HEK293 (cell line): ENCODE results near the gene SAP30L.

Experiments
- BCL11A ChIP-seq: fragments of 450-650 bp; formaldehyde crosslinking; IDR thresholded peaks from 2 replicates; pipeline ENCODE4 v1.5.1; 2016; ENCODE audit warnings: low read depth, missing biosample characterization, missing genetic modification characterization
- ZBTB11 ChIP-seq: fragments of 450-650 bp; formaldehyde crosslinking; conservative IDR thresholded peaks from 2 replicates; pipeline ENCODE4 v1.5.1; 2016; ENCODE audit warnings: low read depth, missing biosample characterization, missing genetic modification characterization
- ZBTB7A ChIP-seq: fragments of 450-650 bp; formaldehyde crosslinking; IDR thresholded peaks from 2 replicates; pipeline ENCODE4 v1.5.1; 2016; ENCODE audit warnings: low read depth, missing biosample characterization, missing genetic modification characterization
- ZEB2 ChIP-seq: fragments of 450-650 bp; formaldehyde crosslinking; IDR thresholded peaks from 2 replicates; pipeline ENCODE4 v1.5.1; 2016; ENCODE audit warnings: missing biosample characterization, missing genetic modification characterization
- ZNF24 ChIP-seq: fragments of 450-650 bp; formaldehyde crosslinking; IDR thresholded peaks from 2 replicates; pipeline ENCODE4 v1.5.1; 2016; ENCODE audit warnings: missing biosample characterization, missing genetic modification characterization
- ZNF350 ChIP-seq: fragments of 450-650 bp; formaldehyde crosslinking; IDR thresholded peaks from 2 replicates; pipeline ENCODE4 v1.5.0; 2017; ENCODE audit warnings: missing biosample characterization, mild to moderate bottlenecking, missing genetic modification characterization
- ZNF544 ChIP-seq: fragments of 450-650 bp; formaldehyde crosslinking; IDR thresholded peaks from 2 replicates; pipeline ENCODE4 v1.5.0; 2017; ENCODE audit warnings: missing biosample characterization, missing genetic modification characterization
- ZNF670 ChIP-seq: fragments of 450-650 bp; formaldehyde crosslinking; IDR thresholded peaks from 2 replicates; pipeline ENCODE4 v1.5.1; 2016; ENCODE audit warnings: missing biosample characterization, missing genetic modification characterization, low read depth
- ZSCAN30 ChIP-seq: fragments of 450-650 bp; IDR thresholded peaks from 2 replicates; pipeline ENCODE4 v1.5.1; 2018; ENCODE audit warnings: missing biosample characterization, mild to moderate bottlenecking, missing genetic modification characterization, moderate library complexity
- TF ChIP-seq, protein P1 (sequence below): fragments of 450-650 bp; formaldehyde crosslinking; IDR thresholded peaks from 2 replicates; pipeline ENCODE4 v1.5.1; 2016; ENCODE audit warnings: missing biosample characterization, missing genetic modification characterization
- TF ChIP-seq, protein P2 (sequence below): fragments of 450-650 bp; formaldehyde crosslinking; IDR thresholded peaks from 2 replicates; pipeline ENCODE4 v1.5.1; 2016; ENCODE audit warnings: missing biosample characterization, missing genetic modification characterization, borderline replicate concordance
- TF ChIP-seq, protein P3 (sequence below): fragments of 450-650 bp; formaldehyde crosslinking; IDR thresholded peaks from 2 replicates; pipeline ENCODE4 v1.5.1; 2016; ENCODE audit warnings: missing biosample characterization, missing genetic modification characterization
- TF ChIP-seq, protein P4 (sequence below): fragments of 450-650 bp; formaldehyde crosslinking; IDR thresholded peaks from 2 replicates; pipeline ENCODE4 v1.5.1; 2016; ENCODE audit warnings: missing biosample characterization, missing genetic modification characterization, low read depth

DNA sequence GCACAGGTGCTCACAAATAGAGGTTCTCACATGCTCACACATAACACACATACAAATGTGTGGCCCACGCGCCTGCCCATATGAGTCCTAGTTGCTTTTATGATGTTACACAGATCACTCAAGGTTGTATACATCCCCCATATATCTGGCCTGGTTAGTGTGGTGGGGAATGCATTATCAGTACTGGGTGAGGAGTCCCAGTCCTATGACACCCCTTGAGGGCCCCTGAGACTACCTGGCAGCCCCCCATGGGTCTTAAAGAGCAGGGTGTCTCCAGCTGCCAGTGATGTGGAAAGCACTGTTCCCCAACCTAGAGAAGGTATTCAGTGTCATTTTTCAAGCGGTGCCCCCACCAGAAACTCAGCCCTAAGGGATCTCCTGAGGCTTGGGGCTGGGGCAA, 35.0 kb downstream of the SAP30L start:
- no peak for TF ChIP-seq ZNF24
- TF ChIP-seq, protein P1, sequence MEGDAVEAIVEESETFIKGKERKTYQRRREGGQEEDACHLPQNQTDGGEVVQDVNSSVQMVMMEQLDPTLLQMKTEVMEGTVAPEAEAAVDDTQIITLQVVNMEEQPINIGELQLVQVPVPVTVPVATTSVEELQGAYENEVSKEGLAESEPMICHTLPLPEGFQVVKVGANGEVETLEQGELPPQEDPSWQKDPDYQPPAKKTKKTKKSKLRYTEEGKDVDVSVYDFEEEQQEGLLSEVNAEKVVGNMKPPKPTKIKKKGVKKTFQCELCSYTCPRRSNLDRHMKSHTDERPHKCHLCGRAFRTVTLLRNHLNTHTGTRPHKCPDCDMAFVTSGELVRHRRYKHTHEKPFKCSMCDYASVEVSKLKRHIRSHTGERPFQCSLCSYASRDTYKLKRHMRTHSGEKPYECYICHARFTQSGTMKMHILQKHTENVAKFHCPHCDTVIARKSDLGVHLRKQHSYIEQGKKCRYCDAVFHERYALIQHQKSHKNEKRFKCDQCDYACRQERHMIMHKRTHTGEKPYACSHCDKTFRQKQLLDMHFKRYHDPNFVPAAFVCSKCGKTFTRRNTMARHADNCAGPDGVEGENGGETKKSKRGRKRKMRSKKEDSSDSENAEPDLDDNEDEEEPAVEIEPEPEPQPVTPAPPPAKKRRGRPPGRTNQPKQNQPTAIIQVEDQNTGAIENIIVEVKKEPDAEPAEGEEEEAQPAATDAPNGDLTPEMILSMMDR (tag by site-specific recombination) = no peak
- TF ChIP-seq, protein P2, sequence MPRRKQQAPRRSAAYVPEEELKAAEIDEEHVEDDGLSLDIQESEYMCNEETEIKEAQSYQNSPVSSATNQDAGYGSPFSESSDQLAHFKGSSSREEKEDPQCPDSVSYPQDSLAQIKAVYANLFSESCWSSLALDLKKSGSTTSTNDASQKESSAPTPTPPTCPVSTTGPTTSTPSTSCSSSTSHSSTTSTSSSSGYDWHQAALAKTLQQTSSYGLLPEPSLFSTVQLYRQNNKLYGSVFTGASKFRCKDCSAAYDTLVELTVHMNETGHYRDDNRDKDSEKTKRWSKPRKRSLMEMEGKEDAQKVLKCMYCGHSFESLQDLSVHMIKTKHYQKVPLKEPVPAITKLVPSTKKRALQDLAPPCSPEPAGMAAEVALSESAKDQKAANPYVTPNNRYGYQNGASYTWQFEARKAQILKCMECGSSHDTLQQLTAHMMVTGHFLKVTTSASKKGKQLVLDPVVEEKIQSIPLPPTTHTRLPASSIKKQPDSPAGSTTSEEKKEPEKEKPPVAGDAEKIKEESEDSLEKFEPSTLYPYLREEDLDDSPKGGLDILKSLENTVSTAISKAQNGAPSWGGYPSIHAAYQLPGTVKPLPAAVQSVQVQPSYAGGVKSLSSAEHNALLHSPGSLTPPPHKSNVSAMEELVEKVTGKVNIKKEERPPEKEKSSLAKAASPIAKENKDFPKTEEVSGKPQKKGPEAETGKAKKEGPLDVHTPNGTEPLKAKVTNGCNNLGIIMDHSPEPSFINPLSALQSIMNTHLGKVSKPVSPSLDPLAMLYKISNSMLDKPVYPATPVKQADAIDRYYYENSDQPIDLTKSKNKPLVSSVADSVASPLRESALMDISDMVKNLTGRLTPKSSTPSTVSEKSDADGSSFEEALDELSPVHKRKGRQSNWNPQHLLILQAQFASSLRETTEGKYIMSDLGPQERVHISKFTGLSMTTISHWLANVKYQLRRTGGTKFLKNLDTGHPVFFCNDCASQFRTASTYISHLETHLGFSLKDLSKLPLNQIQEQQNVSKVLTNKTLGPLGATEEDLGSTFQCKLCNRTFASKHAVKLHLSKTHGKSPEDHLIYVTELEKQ (tag by site-specific recombination) = no peak
- TF ChIP-seq ZSCAN30 = no peak
- TF ChIP-seq, protein P3, sequence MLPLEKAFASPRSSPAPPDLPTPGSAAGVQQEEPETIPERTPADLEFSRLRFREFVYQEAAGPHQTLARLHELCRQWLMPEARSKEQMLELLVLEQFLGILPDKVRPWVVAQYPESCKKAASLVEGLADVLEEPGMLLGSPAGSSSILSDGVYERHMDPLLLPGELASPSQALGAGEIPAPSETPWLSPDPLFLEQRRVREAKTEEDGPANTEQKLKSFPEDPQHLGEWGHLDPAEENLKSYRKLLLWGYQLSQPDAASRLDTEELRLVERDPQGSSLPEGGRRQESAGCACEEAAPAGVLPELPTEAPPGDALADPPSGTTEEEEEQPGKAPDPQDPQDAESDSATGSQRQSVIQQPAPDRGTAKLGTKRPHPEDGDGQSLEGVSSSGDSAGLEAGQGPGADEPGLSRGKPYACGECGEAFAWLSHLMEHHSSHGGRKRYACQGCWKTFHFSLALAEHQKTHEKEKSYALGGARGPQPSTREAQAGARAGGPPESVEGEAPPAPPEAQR = no peak
- TF ChIP-seq, protein P4, sequence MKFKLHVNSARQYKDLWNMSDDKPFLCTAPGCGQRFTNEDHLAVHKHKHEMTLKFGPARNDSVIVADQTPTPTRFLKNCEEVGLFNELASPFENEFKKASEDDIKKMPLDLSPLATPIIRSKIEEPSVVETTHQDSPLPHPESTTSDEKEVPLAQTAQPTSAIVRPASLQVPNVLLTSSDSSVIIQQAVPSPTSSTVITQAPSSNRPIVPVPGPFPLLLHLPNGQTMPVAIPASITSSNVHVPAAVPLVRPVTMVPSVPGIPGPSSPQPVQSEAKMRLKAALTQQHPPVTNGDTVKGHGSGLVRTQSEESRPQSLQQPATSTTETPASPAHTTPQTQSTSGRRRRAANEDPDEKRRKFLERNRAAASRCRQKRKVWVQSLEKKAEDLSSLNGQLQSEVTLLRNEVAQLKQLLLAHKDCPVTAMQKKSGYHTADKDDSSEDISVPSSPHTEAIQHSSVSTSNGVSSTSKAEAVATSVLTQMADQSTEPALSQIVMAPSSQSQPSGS (tag by site-specific recombination) = no peak
- no peak for TF ChIP-seq ZEB2
- no peak for TF ChIP-seq ZBTB11 (tag by site-specific recombination)
- TF ChIP-seq ZNF670 (tag by site-specific recombination) = no peak
- no peak for TF ChIP-seq ZBTB7A (tag by site-specific recombination)
- TF ChIP-seq ZNF544 (tag by site-specific recombination) = no peak
- TF ChIP-seq ZNF350 = no peak
- TF ChIP-seq BCL11A = no peak
